PC-9 (cell line): ENCODE data around the gene TRAFD1. TPM values are rescaled to one million over a fixed set of nuclear protein-coding genes. Genes with fewer than 3 reads are reported as not detected.
A peak's percentile ranks its signal among the peaks of the same experiment; 100 is the strongest.
"Not testable (repeated sequence)": the region's sequence is repeated elsewhere in the genome, so short reads cannot be mapped to it uniquely, and the experiment has no call there.

Experiments used
- BruUV-seq: library from RNA; stranded (reverse); fragments of 400-500 nt; replicated peaks from 2 replicates; lab custom pipeline; 2021; lab: Mats Ljungman, UMichigan
- CTCF ChIA-PET: fragments of 300-600 bp; sonication (Branson Sonifier 250); formaldehyde crosslinking; loops from one replicate; lab custom pipeline; 2022; ENCODE audit warnings: antibody characterized with exemption; lab: Charles Lee
- POLR2A ChIA-PET: fragments of 300-600 bp; sonication (Branson Sonifier 250); formaldehyde crosslinking; loops from one replicate; lab custom pipeline; 2022; ENCODE audit warnings: antibody characterized with exemption; ENCODE audit not compliant: unreplicated experiment; lab: Charles Lee
- DNase-seq, 2 experiments: peaks; one replicate each; pipeline versions ENCODE4 v3.0.0 to v3.0.0-alpha.2; 2015 to 2022; ENCODE audit warnings: mixed read lengths in 1 of 2
- H2AFZ ChIP-seq: fragments of 200-600 bp; sonication (generic); 2 replicates; pipeline ENCODE4 v1.8.1; 2017; ENCODE audit warnings: antibody characterized with exemption
- H3F3A ChIP-seq: fragments of 200-600 bp; sonication (generic); 2 replicates; pipeline ENCODE4 v1.8.1; 2017; ENCODE audit warnings: antibody characterized with exemption, mild to moderate bottlenecking, low read depth; ENCODE audit not compliant: insufficient read depth
- H3K27ac ChIP-seq: fragments of 200-600 bp; sonication (generic); 2 replicates; pipeline ENCODE4 v1.6.1; 2016; ENCODE audit warnings: mixed run types
- H3K27me3 ChIP-seq: fragments of 200-600 bp; sonication (generic); 2 replicates; pipeline ENCODE4 v1.6.1; 2016; ENCODE audit warnings: low read depth, mixed run types; ENCODE audit not compliant: insufficient read depth
- H3K36me3 ChIP-seq: fragments of 200-600 bp; sonication (generic); 2 replicates; pipeline ENCODE4 v1.6.1; 2016; ENCODE audit warnings: low read depth, mixed run types
- H3K4me1 ChIP-seq: fragments of 200-600 bp; sonication (generic); replicated peaks from 2 replicates; pipeline ENCODE4 v1.6.1; 2016; ENCODE audit warnings: mixed run types; ENCODE audit not compliant: insufficient read depth
- H3K4me2 ChIP-seq: fragments of 200-600 bp; sonication (generic); 2 replicates; pipeline ENCODE4 v1.6.1; 2017; ENCODE audit warnings: mixed run types
- H3K4me3 ChIP-seq: fragments of 200-600 bp; sonication (generic); 2 replicates; pipeline ENCODE4 v1.6.1; 2016; ENCODE audit warnings: mixed run types
- H3K79me2 ChIP-seq: fragments of 200-600 bp; sonication (generic); 2 replicates; pipeline ENCODE4 v1.6.1; 2017; ENCODE audit warnings: low read depth, mixed run types
- H3K9me2 ChIP-seq: fragments of 200-600 bp; sonication (generic); 2 replicates; pipeline ENCODE4 v1.8.1; 2017; ENCODE audit warnings: mild to moderate bottlenecking; ENCODE audit not compliant: insufficient read depth
- H3K9me3 ChIP-seq: fragments of 200-600 bp; sonication (generic); 2 replicates; pipeline ENCODE4 v1.8.1; 2016; ENCODE audit warnings: low read depth; ENCODE audit not compliant: insufficient read depth
- H4K20me1 ChIP-seq: fragments of 200-600 bp; sonication (generic); 2 replicates; pipeline ENCODE4 v1.8.1; 2017; ENCODE audit not compliant: insufficient read depth
- CTCF ChIP-seq: fragments of 200-600 bp; sonication (generic); conservative IDR thresholded peaks from 2 replicates; pipeline ENCODE4 v1.6.1; 2017; ENCODE audit warnings: mixed run types, antibody characterized with exemption, mild to moderate bottlenecking, moderate library complexity
- EZH2 ChIP-seq: fragments of 200-600 bp; sonication (generic); IDR thresholded peaks from 2 replicates; pipeline ENCODE4 v1.8.0; 2017; ENCODE audit warnings: antibody characterized with exemption, low read depth
- intact Hi-C: fragments of 100-400 bp; cut with micrococcal nuclease; formaldehyde crosslinking; loops from one replicate; pipeline ENCODE4 v1.10.0; 2022; ENCODE audit not compliant: unreplicated experiment
- total RNA-seq: library from RNA; stranded (reverse); gene quantifications from 2 replicates; pipeline ENCODE4 v1.2.3, GENCODE V29; 2021

The TRAFD1 gene
- total RNA-seq, 1 experiment from 2014 or later = 38.7 TPM

GRCh38 chr12:112096667-112097066 lies 28.7 kb upstream of the TRAFD1 start:
- Histone ChIP-seq H3K27me3 (no peaks in the 10 kb centered on the region), H3K4me1 (peaks cover 27% of the 10 kb centered on the region), H3K4me2 (peak overlapping the region; percentile 53), H3K9me2 (no peaks in the 10 kb centered on the region), H2AFZ (no peak overlapping the region), H3K4me3 (peak overlapping the region; percentile 11; the same call in 1 of the 2 replicates), H4K20me1 (peaks cover 72% of the 10 kb centered on the region), H3K27ac (peak overlapping the region; percentile 68), H3K36me3 (peaks cover 46% of the 10 kb centered on the region), H3K9me3 (no peaks in the 10 kb centered on the region), H3K79me2 (peaks cover 100% of the 10 kb centered on the region), H3F3A (peaks cover 60% of the 10 kb centered on the region)
- POLR2A ChIA-PET = interaction anchor here (0.5 to 1.1 kb wide), 4 partner anchors 25 to 35 kb away, joined by 3 to 9 read pairs (median 6); partner anchors contain the start of gene TRAFD1
- no TSS peak for BruUV-seq
- TF ChIP-seq CTCF = no peak
- no peak for TF ChIP-seq EZH2
- DNase-seq = peak; percentile 20 to 92
- CTCF ChIA-PET = interaction anchor here (0.6 to 1.0 kb wide), 3 partner anchors 16 to 102 kb away, joined by 3 to 7 read pairs (median 3); no protein-coding TSS in a partner anchor
- intact Hi-C loops = loop anchor here (10.0 kb wide), 1 partner anchor 48 kb away; no protein-coding TSS in a partner anchor

- no peak for DNase-seq
- H4K20me1 ChIP-seq = peaks cover 72% of the 10 kb centered on the region
- peaks cover 62% of the 10 kb centered on the region for H3F3A ChIP-seq
- no peak overlapping the region for H3K4me3 ChIP-seq
- H3K9me3 ChIP-seq = no peaks in the 10 kb centered on the region
- intact Hi-C loops = loop anchor here (10.0 kb wide), 1 partner anchor 47 kb away; no protein-coding TSS in a partner anchor
- H3K36me3 ChIP-seq = peaks cover 36% of the 10 kb centered on the region
- H3K27ac ChIP-seq = peak overlapping the region; percentile 68
- no peaks in the 10 kb centered on the region for H3K27me3 ChIP-seq
- H3K9me2 ChIP-seq = no peaks in the 10 kb centered on the region
- ChIA-PET CTCF (interaction anchor here (0.6 kb wide), 1 partner anchor 290 kb away, joined by 3 read pairs; no protein-coding TSS in a partner anchor), POLR2A (no interaction called here)
- BruUV-seq = no TSS peak
- peaks cover 100% of the 10 kb centered on the region for H3K79me2 ChIP-seq
- peaks cover 27% of the 10 kb centered on the region for H3K4me1 ChIP-seq
- H2AFZ ChIP-seq = no peak overlapping the region
- TF ChIP-seq CTCF = no peak
- no peak for TF ChIP-seq EZH2
- H3K4me2 ChIP-seq = no peak overlapping the region
Observed at GRCh38 chr12:112097641-112098040, 27.7 kb upstream of the TRAFD1 start.

GRCh38 chr12:112100500-112100899 lies 24.9 kb upstream of the TRAFD1 start:
- intact Hi-C loops, DNase-seq, H3K4me2 ChIP-seq, CTCF ChIA-PET, H3K27me3 ChIP-seq, H3K9me2 ChIP-seq, BruUV-seq, H3K9me3 ChIP-seq, H3K27ac ChIP-seq, POLR2A ChIA-PET, H3K4me3 ChIP-seq, H2AFZ ChIP-seq: not testable (repeated sequence)
- Histone ChIP-seq H3K4me1 (peaks cover 28% of the 10 kb centered on the region), H4K20me1 (peaks cover 77% of the 10 kb centered on the region), H3K79me2 (peaks cover 100% of the 10 kb centered on the region), H3K36me3 (peaks cover 35% of the 10 kb centered on the region), H3F3A (peaks cover 69% of the 10 kb centered on the region)
